Measurements from ENCODE around the gene GUCY1A2.
A peak's percentile ranks its signal among the peaks of the same experiment; 100 is the strongest.
"Not testable (repeated sequence)": the region's sequence is repeated elsewhere in the genome, so short reads cannot be mapped to it uniquely, and the experiment has no call there.

The GUCY1A2 gene

GRCh38 chr11:107018219-107018901 is at the start of gene GUCY1A2:
Gene GUCY1A2, minus strand, starts transcription at chr11:107018476. Its CDS starts 421 bp downstream, at chr11:107018055.
- no peak for TF ChIP-seq CTCF (IDR thresholded peaks at IDR 0.05; ENCODE audit: low read depth, low read length)
- DNase-seq (ENCODE audit: extremely low read depth, low read depth) = no peak

GRCh38 chr11:107054391-107054790 is 36.1 kb upstream of the GUCY1A2 start:
- DNase-seq (ENCODE audit: extremely low read depth, low read depth) = no peak
- no peak for TF ChIP-seq CTCF (IDR thresholded peaks at IDR 0.05; ENCODE audit: low read depth, low read length)

- not testable (repeated sequence) for DNase-seq (ENCODE audit: extremely low read depth, low read depth)
Observed at GRCh38 chr11:107051332-107051731, 33.1 kb upstream of the GUCY1A2 start.

- DNase-seq (ENCODE audit: extremely low read depth, low read depth) = not testable (repeated sequence)
Observed at GRCh38 chr11:107050899-107051298, 32.6 kb upstream of the GUCY1A2 start.

- no peak for DNase-seq (ENCODE audit: extremely low read depth, low read depth)
- TF ChIP-seq CTCF (IDR thresholded peaks at IDR 0.05; ENCODE audit: low read depth, low read length) = no peak
Observed at GRCh38 chr11:107050121-107050520, 31.8 kb upstream of the GUCY1A2 start.

GRCh38 chr11:107044503-107044902 is 26.2 kb upstream of the GUCY1A2 start:
- DNase-seq (ENCODE audit: extremely low read depth, low read depth) = no peak
- TF ChIP-seq CTCF (IDR thresholded peaks at IDR 0.05; ENCODE audit: low read depth, low read length) = no peak

- peak; percentile 65 for DNase-seq (ENCODE audit: extremely low read depth, low read depth)
- no peak for TF ChIP-seq CTCF (IDR thresholded peaks at IDR 0.05; ENCODE audit: low read depth, low read length)
Observed at GRCh38 chr11:107043242-107044006, 25.1 kb upstream of the GUCY1A2 start.

- no peak for DNase-seq (ENCODE audit: extremely low read depth, low read depth)
- TF ChIP-seq CTCF (IDR thresholded peaks at IDR 0.05; ENCODE audit: low read depth, low read length) = no peak
Observed at GRCh38 chr11:107042748-107043147, 24.5 kb upstream of the GUCY1A2 start.
